ENCODE data around the gene NPIPB4. TPM values are rescaled to one million over a fixed set of nuclear protein-coding genes. Genes with fewer than 3 reads are reported as not detected.
"Not testable (repeated sequence)": the region's sequence is repeated elsewhere in the genome, so short reads cannot be mapped to it uniquely, and the experiment has no call there.

NPIPB4 gene
- total RNA-seq, result 100 to 1,000 TPM; 114 to 140 TPM

GRCh38 chr16:21857656-21858055 is at the start of gene NPIPB4:
Gene NPIPB4 (minus strand): TSS chr16:21857756. CDS start chr16:21857378, 378 bp downstream.
- not testable (repeated sequence) for H3K9me3 ChIP-seq; H3K27me3 ChIP-seq (replicated peaks; ENCODE audit: insufficient read depth); H3K4me3 ChIP-seq; ATAC-seq (ENCODE audit: insufficient number of reproducible peaks, low FRiP score, low read depth); H3K36me3 ChIP-seq; DNase-seq (ENCODE audit: low spot score); H3K4me1 ChIP-seq (ENCODE audit: control insufficient read depth in 1 of 2, low read depth in 2 of 2); H3K27ac ChIP-seq

DNA sequence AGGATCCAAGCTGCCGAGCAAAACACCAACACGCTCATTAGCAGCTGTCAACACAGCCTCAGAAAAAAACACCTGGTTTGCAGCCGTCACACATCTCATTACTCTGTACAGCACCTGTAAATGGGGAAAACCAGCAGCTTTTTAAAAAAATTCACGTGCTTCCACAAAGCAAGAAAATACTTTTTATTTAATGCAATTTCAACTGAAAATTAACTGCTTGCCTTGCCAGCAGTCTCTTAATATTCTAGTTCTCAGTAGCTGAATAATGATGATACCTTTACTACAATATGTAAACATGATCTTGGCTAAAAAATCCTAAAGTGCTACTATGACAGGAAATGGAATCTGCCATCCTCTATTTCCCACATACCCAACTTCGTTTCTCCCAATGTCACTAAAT is 41.4 kb upstream of the NPIPB4 start:
- not testable (repeated sequence) for H3K4me1 ChIP-seq (ENCODE audit: control insufficient read depth in 1 of 2, low read depth in 2 of 2); DNase-seq (ENCODE audit: low spot score); H3K9me3 ChIP-seq; ATAC-seq (ENCODE audit: insufficient number of reproducible peaks, low FRiP score, low read depth); H3K4me3 ChIP-seq; H3K27ac ChIP-seq; H3K36me3 ChIP-seq; H3K27me3 ChIP-seq (replicated peaks; ENCODE audit: insufficient read depth)

DNA sequence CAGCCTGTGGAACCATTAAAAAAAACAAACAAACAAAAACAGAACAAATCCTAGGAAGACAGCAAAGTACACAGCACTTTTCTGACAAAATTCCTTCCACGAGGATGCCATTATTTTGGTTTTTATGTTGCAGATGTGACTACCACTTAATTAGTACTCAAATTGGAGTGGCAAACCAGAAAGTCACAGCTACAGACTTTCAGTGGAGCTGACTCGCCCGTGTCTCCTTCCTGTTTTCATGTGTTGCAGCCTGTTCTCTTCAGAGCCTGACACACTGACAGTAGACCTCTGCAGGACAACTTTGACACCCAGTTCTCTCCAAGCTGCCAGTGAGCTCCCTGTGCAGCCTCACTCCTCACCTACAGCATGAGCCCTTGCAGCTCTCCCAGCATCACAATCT is 24.4 kb upstream of the NPIPB4 start:
- not testable (repeated sequence) for H3K9me3 ChIP-seq; H3K4me1 ChIP-seq (ENCODE audit: control insufficient read depth in 1 of 2, low read depth in 2 of 2); ATAC-seq (ENCODE audit: insufficient number of reproducible peaks, low FRiP score, low read depth); H3K27me3 ChIP-seq (replicated peaks; ENCODE audit: insufficient read depth); H3K4me3 ChIP-seq; DNase-seq (ENCODE audit: low spot score); H3K27ac ChIP-seq; H3K36me3 ChIP-seq

GRCh38 chr16:21837186-21837585 is 20.4 kb downstream of the NPIPB4 start:
- ATAC-seq (ENCODE audit: insufficient number of reproducible peaks, low FRiP score, low read depth); H3K4me3 ChIP-seq; DNase-seq (ENCODE audit: low spot score); H3K4me1 ChIP-seq (ENCODE audit: control insufficient read depth in 1 of 2, low read depth in 2 of 2); H3K27ac ChIP-seq; H3K27me3 ChIP-seq (replicated peaks; ENCODE audit: insufficient read depth); H3K9me3 ChIP-seq; H3K36me3 ChIP-seq: not testable (repeated sequence)

- not testable (repeated sequence) for ATAC-seq (ENCODE audit: insufficient number of reproducible peaks, low FRiP score, low read depth); H3K4me3 ChIP-seq; H3K27me3 ChIP-seq (replicated peaks; ENCODE audit: insufficient read depth); H3K36me3 ChIP-seq; H3K27ac ChIP-seq; H3K9me3 ChIP-seq; DNase-seq (ENCODE audit: low spot score); H3K4me1 ChIP-seq (ENCODE audit: control insufficient read depth in 1 of 2, low read depth in 2 of 2)
Observed at GRCh38 chr16:21836334-21836733, 21.2 kb downstream of the NPIPB4 start.

DNA sequence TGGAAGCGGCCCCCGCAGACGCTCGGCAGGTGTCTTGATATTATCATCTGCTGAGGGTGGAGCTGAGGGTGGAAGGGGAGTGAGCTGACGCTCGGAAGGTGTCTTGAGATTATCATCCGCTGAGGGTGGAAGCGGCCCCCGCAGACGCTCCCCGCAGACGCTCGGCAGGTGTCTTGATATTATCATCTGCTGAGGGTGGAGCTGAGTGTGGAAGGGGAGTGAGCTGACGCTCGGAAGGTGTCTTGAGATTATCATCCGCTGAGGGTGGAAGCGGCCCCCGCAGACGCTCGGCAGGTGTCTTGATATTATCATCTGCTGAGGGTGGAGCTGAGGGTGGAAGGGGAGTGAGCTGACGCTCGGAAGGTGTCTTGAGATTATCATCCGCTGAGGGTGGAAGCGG is 21.8 kb downstream of the NPIPB4 start:
- not testable (repeated sequence) for H3K27ac ChIP-seq; H3K4me1 ChIP-seq (ENCODE audit: control insufficient read depth in 1 of 2, low read depth in 2 of 2); H3K27me3 ChIP-seq (replicated peaks; ENCODE audit: insufficient read depth); ATAC-seq (ENCODE audit: insufficient number of reproducible peaks, low FRiP score, low read depth); H3K9me3 ChIP-seq; DNase-seq (ENCODE audit: low spot score); H3K36me3 ChIP-seq; H3K4me3 ChIP-seq

DNA sequence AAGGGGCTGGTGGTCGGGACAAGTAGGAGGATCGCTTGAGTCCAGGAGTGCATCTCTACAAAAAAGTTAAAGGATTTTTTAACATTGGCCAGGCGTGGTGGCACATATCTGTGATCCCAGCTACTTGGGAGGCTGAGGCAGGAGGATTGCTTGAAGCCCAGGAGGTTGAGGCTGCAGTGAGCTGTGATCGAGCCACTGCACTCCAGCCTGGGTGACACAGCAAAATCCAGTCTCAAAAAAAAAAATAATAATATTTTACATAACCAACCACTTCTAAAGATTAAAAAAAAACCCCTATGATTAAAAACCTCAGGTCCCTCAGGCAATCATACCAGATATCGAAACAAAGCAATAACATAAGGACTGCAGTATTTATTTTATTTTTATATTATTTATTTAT is 23.3 kb downstream of the NPIPB4 start:
- H3K4me1 ChIP-seq (ENCODE audit: control insufficient read depth in 1 of 2, low read depth in 2 of 2); ATAC-seq (ENCODE audit: insufficient number of reproducible peaks, low FRiP score, low read depth); DNase-seq (ENCODE audit: low spot score); H3K36me3 ChIP-seq; H3K9me3 ChIP-seq; H3K27me3 ChIP-seq (replicated peaks; ENCODE audit: insufficient read depth); H3K4me3 ChIP-seq; H3K27ac ChIP-seq: not testable (repeated sequence)

- H3K27ac ChIP-seq; H3K27me3 ChIP-seq (replicated peaks; ENCODE audit: insufficient read depth); DNase-seq (ENCODE audit: low spot score); H3K36me3 ChIP-seq; ATAC-seq (ENCODE audit: insufficient number of reproducible peaks, low FRiP score, low read depth); H3K4me1 ChIP-seq (ENCODE audit: control insufficient read depth in 1 of 2, low read depth in 2 of 2); H3K9me3 ChIP-seq; H3K4me3 ChIP-seq: not testable (repeated sequence)
Observed at GRCh38 chr16:21829929-21830328, 27.6 kb downstream of the NPIPB4 start.

DNA sequence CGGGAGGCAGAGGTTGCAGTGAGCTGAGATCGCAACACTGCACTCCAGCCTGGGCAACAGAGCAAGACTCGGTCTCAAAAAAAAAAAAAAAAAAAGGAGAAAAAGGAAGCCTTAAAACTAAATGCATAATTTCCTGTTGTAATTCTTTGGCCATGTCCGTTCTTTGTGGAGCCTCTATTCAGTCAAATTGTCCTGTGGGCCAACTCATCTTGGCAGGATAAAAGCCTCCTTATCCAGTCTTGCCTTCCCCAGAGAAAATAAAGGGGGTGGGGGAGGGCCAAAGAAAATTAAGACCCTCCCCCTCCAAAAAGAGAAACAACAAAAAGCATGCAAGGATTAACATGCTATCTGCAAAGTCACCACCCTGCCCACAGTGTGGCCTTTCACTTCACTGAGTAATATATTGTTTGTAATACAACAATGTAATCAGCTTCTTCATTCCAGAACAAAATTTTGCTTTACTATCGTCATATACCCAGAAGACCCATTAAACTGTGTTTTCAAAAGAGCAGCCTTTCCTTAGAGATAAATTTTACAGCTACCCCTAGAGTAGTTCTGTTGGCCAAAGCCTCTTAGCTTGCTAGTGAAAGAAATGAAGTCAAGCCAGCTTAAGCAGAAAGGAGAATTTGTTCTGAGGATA is 31.4 kb downstream of the NPIPB4 start:
- H3K4me1 ChIP-seq (ENCODE audit: control insufficient read depth in 1 of 2, low read depth in 2 of 2); DNase-seq (ENCODE audit: low spot score); H3K36me3 ChIP-seq; H3K27me3 ChIP-seq (replicated peaks; ENCODE audit: insufficient read depth); ATAC-seq (ENCODE audit: insufficient number of reproducible peaks, low FRiP score, low read depth); H3K9me3 ChIP-seq; H3K27ac ChIP-seq; H3K4me3 ChIP-seq: not testable (repeated sequence)

DNA sequence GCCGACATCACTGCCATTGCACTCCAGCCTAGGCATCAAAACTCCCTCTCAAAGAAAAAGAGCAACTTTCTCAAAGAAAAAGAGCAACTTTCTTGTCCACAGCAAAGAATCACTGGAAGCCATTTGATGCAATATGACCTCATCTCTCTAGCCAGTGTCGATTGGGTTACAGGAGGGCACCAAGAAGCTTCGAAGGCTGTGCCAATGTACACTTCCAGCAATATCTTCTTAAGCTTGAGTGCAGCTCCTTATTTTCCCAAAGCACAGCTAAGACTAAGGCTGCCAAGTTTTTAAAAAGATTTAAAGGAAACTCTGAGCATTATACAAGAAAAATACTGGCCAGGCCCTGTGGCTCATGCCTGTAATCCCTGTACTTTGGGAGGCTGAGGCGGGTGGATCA is 32.0 kb downstream of the NPIPB4 start:
- not testable (repeated sequence) for ATAC-seq (ENCODE audit: insufficient number of reproducible peaks, low FRiP score, low read depth); H3K4me1 ChIP-seq (ENCODE audit: control insufficient read depth in 1 of 2, low read depth in 2 of 2); H3K36me3 ChIP-seq; DNase-seq (ENCODE audit: low spot score); H3K4me3 ChIP-seq; H3K27me3 ChIP-seq (replicated peaks; ENCODE audit: insufficient read depth); H3K9me3 ChIP-seq; H3K27ac ChIP-seq

DNA sequence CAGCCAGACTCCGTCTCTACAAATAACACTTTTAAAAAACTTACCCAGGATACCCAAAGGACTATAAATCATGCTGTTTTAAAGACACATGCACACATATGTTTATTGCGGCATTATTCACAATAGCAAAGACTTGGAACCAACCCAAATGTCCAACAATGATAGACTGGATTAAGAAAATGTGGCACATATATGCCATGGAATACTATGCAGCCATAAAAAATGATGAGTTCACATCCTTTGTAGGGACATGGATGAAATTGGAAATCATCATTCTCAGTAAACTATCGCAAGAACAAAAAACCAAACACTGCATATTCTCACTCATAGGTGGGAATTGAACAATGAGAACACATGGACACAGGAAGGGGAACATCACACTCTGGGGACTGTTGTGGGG is 34.3 kb downstream of the NPIPB4 start:
- H3K27ac ChIP-seq; H3K4me1 ChIP-seq (ENCODE audit: control insufficient read depth in 1 of 2, low read depth in 2 of 2); H3K27me3 ChIP-seq (replicated peaks; ENCODE audit: insufficient read depth); H3K4me3 ChIP-seq; H3K36me3 ChIP-seq; ATAC-seq (ENCODE audit: insufficient number of reproducible peaks, low FRiP score, low read depth); H3K9me3 ChIP-seq; DNase-seq (ENCODE audit: low spot score): not testable (repeated sequence)

GRCh38 chr16:21820908-21821465 is 36.6 kb downstream of the NPIPB4 start:
- H3K27ac ChIP-seq, result peak overlapping the region in 1 of 2 donors; percentile 64
- not testable (repeated sequence) for DNase-seq (ENCODE audit: low spot score); H3K36me3 ChIP-seq; H3K27me3 ChIP-seq (replicated peaks; ENCODE audit: insufficient read depth); H3K9me3 ChIP-seq; H3K4me1 ChIP-seq (ENCODE audit: control insufficient read depth in 1 of 2, low read depth in 2 of 2)
- peak overlapping the region; percentile 87 for H3K4me3 ChIP-seq
- ATAC-seq (ENCODE audit: insufficient number of reproducible peaks, low FRiP score, low read depth), result peak; percentile 15
